ENCODE results near the gene SYTL1.
"Not testable (repeated sequence)": the region's sequence is repeated elsewhere in the genome, so short reads cannot be mapped to it uniquely, and the experiment has no call there.

The SYTL1 gene

DNA sequence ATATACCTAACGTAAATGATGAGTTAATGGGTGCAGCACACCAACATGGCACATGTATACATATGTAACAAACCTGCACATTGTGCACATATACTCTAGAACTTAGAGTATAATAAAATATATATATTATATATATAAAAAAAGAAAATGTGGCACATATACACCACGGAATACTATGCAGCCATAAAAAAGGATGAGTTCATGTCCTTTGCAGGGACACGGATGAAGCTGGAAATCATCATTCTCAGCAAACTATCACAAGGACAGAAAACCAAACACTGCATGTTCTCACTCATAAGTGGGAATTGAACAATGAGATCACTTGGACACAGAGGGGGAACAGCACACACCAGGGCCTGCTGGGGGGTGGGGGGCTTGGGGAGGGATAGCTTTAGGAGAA, 43.0 kb downstream of the SYTL1 start:
- DNase-seq (ENCODE audit: low spot score) = not testable (repeated sequence)

- DNase-seq (ENCODE audit: low spot score) = peak; percentile 83
These were observed 46.6 kb downstream of the SYTL1 start for GRCh38 chr1:27388337-27389005.

- peak; percentile 26 for DNase-seq (ENCODE audit: low spot score)
These were observed 49.8 kb downstream of the SYTL1 start for GRCh38 chr1:27391511-27392095.

- peak; percentile 94 for DNase-seq (ENCODE audit: low spot score)
These were observed 50.4 kb downstream of the SYTL1 start, which contains the start of gene GPR3 for GRCh38 chr1:27392096-27392777. TSS of gene GPR3 (plus strand) at chr1:27392622. CDS start at chr1:27393799, 1,177 bp downstream.

DNA sequence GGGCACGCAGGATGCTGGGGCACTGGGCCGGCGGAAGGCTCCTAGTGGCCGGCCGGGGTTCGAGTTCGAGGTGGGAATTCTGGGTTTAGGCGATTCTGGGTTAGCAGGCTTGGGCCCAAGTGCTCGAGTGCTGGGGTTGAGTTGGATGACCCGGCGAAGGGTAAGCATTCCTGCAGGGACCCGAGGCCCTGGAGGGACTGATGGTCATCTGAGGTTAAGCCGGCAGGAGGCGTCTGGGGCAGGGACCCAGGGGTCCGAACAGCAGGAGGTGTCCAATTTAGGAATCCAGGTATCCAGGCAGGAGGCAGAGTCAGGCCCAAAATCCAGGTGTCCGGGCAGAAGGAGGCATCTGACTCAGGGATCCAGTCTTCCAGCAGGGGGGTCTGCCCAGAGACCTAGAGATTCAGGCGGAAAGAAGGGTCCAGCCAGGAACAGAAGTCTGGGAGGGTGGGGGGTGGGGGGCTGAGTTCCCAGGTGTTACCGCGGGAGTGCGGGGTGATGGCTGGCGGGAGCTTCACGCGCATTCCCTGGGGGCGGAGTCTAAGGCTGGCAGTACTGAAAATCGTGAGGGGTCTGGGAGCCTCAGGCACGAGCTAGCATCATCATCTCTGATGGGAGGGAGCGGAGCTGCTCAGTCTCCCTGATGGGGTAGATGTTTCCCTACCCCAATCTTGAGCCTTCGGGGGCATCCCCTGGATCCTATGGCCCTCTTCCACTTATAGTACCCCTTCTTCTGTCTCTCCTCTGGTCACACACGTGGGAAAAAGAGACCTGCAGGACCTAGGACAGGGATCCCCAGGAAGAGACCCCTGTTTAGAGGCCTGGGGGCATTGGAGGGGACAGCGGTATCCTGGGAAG, 51.2 kb downstream of the SYTL1 start:
- DNase-seq (ENCODE audit: low spot score) = no peak

- no peak for DNase-seq (ENCODE audit: low spot score)
These were observed 51.9 kb downstream of the SYTL1 start for GRCh38 chr1:27393641-27394281.

- no peak for DNase-seq (ENCODE audit: low spot score)
These were observed 52.4 kb downstream of the SYTL1 start for GRCh38 chr1:27394282-27394658.

DNA sequence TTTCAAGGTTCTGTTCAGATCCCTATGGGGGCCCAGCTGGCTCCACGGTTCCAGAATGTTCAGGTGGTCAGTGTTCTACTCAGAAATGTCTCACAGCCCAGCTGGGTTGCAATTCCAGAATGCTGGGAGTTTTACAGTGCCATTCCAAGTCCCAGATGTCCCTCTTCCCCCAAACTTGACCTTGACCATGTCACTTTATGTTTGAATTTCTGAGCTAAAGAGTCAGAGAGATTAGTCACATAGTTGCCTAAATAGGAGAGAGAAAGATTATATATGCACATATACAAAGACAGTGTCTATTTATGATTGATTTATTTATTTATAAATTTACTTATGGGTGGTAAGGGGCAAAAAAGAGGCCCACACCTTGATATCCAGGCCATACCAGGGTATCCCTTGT, 53.1 kb downstream of the SYTL1 start:
- no peak for DNase-seq (ENCODE audit: low spot score)

- peak; percentile 83 for DNase-seq (ENCODE audit: low spot score)
These were observed 53.8 kb downstream of the SYTL1 start for GRCh38 chr1:27395441-27396195.

- DNase-seq (ENCODE audit: low spot score) = no peak
These were observed 55.3 kb downstream of the SYTL1 start for GRCh38 chr1:27397110-27397509.

DNA sequence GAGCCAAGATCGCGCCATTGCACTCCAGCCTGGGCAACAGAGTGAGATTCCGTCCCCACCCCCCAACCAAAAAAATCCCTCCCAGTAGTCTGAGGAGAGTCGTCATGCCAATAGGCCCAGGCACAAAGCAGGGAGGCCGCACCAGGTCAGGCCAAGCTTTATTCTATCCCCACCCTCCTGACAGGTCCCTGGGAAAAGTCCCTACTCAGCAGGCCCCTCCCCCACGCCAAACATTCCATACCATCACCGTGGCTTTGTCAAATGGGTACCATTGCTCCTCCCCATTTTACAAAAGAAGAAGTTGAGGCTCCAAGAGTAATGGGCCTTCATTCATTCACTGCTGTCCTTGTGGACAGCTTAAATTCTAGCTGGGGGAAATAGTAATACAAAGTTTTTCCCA, 55.9 kb downstream of the SYTL1 start:
- DNase-seq (ENCODE audit: low spot score) = no peak

DNA sequence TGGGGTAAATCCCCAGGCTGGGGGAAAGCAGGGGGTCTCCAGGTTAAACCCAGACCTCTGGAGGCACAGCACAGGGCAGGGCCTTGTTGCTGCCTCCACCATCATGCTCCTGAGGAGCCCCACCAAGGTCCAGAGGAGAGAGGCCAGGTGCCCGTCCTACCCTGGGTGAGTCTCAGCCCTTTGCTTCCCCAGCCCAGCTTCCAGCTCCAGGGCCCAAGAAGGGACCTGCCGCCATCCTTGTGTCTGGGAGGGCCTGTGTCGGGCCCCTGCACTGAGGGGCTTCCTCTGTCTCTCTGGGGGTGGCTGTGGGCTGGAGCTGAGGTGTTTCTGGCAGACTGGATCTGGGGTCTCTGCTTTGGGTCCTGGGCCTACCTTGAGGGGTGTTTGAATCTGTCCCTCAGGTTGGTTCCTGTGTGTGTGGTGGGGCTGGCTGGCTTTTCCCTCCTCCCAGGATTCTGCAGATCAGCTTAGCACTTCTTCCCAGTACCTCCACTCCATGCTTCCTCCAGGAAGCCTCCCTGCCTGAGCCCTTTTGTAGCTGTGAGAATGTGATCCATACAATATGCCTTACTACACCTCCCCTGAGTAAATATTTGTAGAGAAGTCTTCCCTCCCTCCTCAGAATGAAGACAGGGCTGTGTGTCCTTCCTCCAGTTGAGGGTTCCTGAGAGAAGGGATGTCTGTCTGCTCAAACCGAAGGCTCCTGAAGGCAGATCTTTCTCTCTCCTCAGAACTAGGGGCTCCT, 56.8 kb downstream of the SYTL1 start:
- no peak for DNase-seq (ENCODE audit: low spot score)

DNA sequence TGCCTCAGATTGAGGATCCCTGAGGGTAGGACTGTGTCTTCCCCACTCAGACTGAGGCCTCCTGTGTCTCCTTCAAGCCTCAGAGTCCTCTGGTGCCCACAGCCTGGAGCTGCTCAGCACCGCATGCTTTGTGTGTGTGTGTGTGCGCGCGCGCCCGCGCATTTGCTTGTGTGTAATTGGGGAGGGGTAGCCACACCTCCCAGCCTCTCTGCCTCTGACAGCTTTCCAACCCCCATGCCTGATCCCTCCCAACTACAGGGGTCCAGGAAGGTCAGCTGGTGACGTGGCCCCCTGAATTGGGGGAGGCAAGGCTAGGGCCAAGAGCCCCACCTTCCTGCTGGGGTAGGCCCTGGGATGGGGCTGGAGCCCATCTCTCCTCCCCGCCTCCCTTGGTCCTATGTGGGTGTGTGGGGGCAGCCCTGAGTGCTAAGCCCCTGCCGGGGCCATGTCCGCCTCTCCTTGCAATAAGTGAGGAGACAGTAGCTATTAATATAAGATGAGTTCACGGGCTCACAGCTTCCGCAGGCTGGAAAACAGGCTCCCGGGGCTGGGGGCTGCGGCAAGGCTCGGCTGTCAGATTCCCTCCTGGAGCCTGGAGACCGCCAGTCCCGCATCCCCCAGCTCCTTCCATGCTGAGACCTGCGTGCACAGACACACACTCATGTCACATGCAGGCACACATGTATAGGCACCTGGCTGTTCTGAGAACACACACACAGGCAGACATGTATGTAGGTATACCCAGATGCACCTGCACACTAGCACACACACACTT, 57.6 kb downstream of the SYTL1 start:
- DNase-seq (ENCODE audit: low spot score) = no peak

DNA sequence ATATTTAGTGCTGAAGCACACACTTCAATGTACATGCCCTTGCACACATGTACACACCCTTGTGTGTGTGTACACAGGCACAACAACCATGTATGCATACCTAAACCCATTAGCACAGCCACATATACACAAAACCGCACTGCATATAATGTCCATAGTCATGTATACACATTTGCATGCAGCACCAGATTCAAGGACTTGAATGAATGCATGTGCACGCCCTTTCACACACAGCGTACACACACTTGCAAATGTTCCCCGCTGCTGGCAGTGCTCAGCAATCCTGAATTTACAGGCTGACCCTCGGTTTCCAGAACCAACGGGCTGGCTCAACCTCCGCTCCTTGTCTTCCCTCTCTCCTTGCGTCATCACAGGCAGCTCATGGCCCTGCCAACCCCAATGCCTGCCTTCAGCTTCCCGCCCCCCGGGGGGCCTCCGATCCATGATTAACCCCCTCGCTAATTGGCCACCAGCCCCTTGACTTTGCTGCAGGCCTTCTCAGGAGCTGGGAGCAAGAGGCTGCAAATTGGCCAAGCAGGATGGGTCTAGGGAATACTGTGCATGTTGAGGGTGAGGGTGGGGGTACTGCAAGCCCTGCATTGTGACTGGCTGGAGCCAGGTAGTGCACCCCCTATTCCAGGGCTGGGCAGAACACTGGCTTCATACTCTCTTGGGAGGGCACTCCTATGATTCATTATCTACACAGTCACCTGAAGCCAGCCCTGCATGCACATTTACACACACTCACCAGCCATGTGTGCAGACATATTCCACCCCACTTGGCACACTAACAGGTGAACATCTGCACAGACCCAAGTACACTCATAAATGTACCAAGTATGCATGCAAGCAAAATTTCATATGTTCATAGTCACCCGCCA, 58.5 kb downstream of the SYTL1 start:
- DNase-seq (ENCODE audit: low spot score) = no peak

GRCh38 chr1:27400963-27401341, 59.1 kb downstream of the SYTL1 start:
- DNase-seq (ENCODE audit: low spot score) = no peak

- DNase-seq (ENCODE audit: low spot score) = no peak
These were observed 60.5 kb downstream of the SYTL1 start for GRCh38 chr1:27402349-27402754.

GRCh38 chr1:27403065-27403726, 61.4 kb downstream of the SYTL1 start:
- peak; percentile 31 for DNase-seq (ENCODE audit: low spot score)
